ENCODE data around the gene ZBTB7C.

Gene ZBTB7C

DNA sequence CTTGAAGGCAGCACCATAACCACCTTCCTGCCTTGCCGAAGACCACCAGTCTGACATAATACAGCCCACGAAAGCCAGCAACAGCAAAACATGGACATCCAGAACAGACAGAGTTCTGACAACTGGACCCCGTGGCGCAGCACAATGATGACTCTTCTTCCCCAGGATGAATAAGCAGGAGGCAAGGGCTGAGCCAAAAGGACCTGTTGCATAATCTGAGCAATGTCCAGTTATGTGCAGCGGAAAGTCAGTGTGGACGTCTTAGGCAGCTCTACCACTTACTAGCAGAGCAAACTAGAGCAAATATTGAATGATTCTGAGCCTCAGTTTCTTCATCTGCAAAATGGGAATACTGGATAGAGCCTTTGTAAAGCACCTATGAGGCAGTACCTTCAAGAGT, 225.1 kb downstream of the ZBTB7C start:
- no peak for DNase-seq

DNA sequence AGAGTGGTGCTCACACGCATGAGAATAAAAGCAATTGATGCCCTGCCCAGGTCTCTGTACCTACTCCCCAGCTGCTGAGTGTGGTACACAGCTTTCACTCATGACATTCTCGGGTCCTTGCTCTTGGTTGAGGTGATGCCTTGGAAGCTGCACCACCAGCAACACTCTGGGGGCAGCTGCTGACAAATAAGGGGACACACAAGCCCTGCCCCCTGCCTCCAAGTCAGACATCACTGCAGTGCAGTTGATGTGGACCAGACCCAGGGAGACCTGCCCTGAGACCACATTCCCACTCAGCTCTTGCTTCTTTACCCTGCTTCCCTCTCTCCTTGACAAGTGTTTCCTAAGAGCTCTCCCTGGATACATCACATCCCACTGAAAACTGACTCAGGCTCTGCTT, 225.6 kb downstream of the ZBTB7C start:
- DNase-seq: no peak

- DNase-seq: no peak
These were observed 226.4 kb downstream of the ZBTB7C start for GRCh38 chr18:48182779-48183178.

DNA sequence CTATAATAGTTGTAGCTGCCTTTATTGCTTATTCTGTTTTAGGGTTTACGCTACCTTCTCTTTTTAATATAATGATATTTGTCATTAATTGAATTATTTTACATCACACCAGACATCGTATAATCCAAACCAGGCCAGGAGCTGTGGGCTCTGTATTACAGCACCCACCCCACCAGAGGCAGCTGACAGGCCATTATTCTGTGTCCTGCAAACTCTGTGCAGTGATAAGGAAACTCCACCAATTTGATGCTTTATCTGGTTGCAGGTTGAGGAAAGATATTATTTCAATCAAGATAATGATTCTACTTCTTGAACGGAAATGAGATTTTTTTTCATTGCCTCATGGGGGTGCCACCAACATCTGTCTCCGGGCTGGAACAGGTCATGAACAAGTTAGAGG, 227.3 kb downstream of the ZBTB7C start:
- DNase-seq: no peak

DNA sequence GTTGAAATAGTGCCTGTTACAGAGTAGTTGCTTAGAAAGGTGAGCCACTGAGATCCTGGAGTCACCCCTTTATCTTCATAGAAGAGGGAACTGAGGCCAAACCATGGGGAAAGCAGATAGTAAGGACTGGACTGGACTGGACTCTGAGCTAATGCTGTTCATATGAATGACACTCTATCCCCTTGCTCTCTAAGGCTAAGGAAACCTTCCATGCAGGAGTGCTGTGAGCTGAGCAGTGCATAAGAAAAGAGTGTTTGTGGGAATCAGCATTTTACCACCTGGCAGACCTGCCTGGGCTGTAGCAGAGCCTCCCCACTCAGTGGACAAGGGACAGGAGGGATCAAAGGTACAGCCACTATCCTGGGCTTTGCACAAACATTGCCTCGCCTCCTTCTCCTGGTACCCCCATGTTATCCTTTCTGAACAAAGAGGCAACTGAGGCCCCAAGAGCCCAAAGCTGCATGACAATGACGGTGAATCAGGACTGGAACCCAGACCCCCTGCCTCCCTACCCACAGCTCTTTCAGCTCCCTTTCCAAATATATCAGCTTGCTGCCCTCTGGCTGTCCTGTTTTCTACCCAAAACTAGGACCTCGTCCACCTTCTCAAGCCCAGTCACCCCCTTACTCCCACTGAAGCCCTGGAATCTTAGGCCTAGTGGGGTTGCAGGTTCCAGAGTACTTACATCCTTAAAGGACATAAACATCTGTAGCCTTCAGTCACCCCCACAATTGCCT, 227.9 kb downstream of the ZBTB7C start:
- DNase-seq: no peak

GRCh38 chr18:48179666-48180065, 229.5 kb downstream of the ZBTB7C start:
- DNase-seq: no peak

DNA sequence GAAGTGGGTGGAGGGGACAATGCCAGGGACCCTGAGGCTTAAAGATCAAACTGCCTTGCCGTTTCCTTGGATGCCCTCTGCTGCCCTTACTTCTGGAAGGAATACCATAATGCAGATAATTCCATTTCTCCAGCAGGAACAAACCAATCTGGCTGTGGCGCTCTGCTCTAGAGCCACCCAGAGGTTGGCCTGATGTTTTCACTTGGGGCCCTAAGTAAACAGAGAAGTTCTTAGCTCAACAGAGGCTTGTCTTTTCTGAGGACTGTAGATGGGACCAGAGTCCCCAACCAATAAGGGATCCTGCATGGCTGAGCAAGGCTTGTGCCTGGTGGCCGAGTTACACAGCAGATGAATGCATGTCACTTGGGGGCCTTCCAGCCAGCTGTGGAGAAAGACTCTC, 230.2 kb downstream of the ZBTB7C start:
- DNase-seq: no peak

DNA sequence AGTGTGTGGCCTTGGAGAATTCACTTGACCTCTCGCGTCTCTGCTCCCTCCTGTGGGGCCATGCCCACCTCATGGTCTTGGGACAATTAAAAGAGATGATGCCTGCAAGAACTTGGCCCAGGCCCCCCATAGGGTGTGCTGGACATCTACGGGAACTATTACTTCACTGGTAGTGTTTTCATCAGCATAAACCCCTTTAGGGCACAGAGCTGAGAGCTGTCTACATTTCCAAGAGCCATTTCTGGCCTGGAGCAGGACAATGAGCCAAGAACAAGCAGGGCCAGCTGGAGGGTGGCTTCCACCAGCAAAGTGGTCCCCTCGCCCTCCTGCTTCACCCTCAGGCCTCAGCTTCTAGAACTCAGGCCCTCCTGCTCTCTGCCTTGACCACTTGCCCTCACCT, 232.3 kb downstream of the ZBTB7C start:
- DNase-seq: no peak

DNA sequence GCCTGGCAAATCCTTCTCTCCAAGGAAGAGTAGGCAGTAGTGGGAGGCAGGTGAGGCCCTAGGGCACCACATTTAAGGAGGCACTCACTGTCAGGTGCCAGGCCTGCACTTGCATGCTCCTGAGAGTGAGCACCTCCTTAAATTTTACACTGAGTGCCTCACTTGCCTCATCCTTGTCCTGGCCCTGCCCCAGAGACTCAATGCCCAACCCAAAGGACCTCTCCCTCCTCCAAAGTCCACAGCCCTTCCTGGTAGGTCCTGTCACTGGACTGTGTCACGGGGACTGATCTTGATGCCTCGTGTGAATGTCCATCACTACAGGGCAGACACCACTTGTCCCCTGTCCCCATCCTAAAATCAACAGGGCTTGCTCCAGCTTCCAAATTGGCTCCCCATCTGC, 235.6 kb downstream of the ZBTB7C start:
- DNase-seq: no peak

DNA sequence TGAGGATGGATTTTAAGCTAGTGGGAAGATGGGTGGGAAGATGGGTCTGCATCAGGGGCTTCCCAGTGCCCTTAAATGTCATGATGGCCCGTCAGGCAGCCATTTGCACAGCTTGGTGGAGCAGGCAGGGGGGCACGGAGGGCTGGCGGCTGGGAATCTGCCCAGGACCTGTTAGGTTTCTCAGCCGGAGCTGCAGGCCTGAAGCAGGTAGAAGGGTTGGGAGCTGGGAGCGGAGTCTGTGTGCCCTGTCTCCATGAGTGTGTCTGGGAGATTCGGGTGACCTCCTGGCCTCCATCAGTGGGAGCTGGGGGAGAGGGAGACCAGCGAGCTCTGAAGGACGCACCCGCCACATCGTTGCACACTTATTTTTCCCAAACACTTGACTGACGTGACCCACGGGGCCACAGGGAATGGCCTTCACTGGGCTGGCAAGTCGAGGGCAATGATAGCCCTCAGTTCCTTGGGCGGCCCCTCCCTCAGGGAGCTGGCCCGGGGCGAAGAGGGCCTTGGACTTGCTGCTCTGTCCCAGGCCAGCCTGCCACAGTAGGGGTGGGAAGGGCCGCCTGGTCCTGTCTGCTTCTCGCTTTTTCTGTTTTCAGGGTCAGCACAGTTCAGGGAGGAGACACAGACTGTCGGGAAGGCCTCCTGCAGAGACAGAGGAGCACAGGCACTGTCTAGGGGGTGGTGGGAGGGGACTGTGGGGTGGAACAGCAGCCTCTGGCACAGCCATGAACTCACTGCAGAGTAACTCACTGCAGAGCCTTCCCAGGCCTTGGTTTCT, 236.8 kb downstream of the ZBTB7C start:
- DNase-seq: no peak

- DNase-seq: no peak
These were observed 237.5 kb downstream of the ZBTB7C start for GRCh38 chr18:48171490-48172188.

GRCh38 chr18:48170651-48171050, 238.5 kb downstream of the ZBTB7C start:
- no peak for DNase-seq

- no peak for DNase-seq
These were observed 240.3 kb downstream of the ZBTB7C start for GRCh38 chr18:48168861-48169260.

- DNase-seq: no peak
These were observed 241.3 kb downstream of the ZBTB7C start for GRCh38 chr18:48167897-48168253.

- DNase-seq: no peak
These were observed 242.8 kb downstream of the ZBTB7C start for GRCh38 chr18:48166336-48166875.

GRCh38 chr18:48165111-48165866, 243.9 kb downstream of the ZBTB7C start:
- DNase-seq: peak; percentile 75

- no peak for DNase-seq
These were observed 244.5 kb downstream of the ZBTB7C start for GRCh38 chr18:48164701-48165100.

DNA sequence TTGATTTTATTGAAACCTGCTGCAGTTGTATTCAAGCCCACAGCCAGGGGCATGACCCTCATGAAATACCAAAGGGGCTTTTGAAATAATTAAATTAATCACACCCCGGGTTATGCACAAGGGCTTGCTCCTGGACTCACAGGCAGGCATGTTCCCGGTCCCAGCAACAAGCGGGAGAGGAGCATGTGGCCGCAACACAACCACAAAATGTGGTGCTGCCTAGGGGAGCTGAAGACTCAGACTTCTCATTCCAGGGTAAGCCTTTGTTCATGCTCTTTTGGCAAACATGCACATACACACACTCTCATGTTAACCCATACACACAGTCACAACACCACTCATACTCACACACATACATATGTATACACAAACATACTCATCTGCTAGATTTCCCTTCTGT, 245.1 kb downstream of the ZBTB7C start:
- no peak for DNase-seq

GRCh38 chr18:48163738-48164115, 245.5 kb downstream of the ZBTB7C start:
- DNase-seq: no peak

GRCh38 chr18:48162956-48163737, 246.0 kb downstream of the ZBTB7C start:
- DNase-seq: no peak

- peak; percentile 73 for DNase-seq
These were observed 247.1 kb downstream of the ZBTB7C start for GRCh38 chr18:48161911-48162698.
